ENCODE measurements around the gene CCDC154.

DNA sequence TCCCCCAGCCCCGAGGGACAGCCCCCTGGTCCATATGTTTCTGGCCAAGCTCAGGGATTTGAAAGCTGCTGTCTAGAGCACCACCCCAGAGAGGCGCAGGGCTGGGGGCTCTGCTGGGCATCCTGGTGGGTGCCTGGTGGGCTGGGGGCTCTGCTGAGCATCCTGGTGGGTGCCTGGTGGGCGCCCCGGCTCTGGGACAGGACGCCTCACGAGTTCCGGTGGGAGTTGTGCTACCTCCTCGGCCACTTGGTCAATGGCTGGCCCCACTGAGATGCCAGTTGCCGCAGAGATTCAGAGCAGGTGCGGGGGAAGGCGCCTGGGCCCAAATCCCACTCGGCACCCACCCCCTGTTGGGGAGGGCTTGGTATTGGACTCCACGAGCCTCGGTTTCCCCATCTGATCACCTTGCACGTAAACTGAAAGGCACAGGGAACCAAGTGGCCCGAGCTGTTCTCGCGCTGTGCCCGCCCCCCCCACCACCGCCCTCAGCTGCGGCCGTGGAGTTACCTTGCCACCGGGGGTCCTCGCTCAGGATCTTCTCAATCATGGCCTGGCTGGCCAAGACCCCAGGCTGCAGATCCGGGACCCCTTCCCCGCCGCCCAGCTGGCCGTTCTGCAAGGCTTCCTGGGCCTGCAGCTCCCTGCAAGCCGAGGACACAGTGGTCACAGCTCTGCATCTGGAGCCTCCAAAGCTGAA is 43.1 kb downstream of the CCDC154 start:
- TF ChIP-seq ELF4 (IDR thresholded peaks at IDR 0.05) (no peak), FOXK2 (IDR thresholded peaks at IDR 0.05) (no peak), PKNOX1 (IDR thresholded peaks at IDR 0.05) (no peak), ARNT (IDR thresholded peaks at IDR 0.05) (no peak), BHLHE40 (IDR thresholded peaks at IDR 0.05; ENCODE audit: borderline replicate concordance) (no peak), FOXM1 (IDR thresholded peaks at IDR 0.05; ENCODE audit: borderline replicate concordance) (no peak), SP1 (IDR thresholded peaks at IDR 0.05) (no peak), NFRKB (IDR thresholded peaks at IDR 0.05) (no peak), FOXA1 (IDR thresholded peaks at IDR 0.05) (no peak), HDGF (IDR thresholded peaks at IDR 0.05; ENCODE audit: borderline replicate concordance) (no peak), SUZ12 (IDR thresholded peaks at IDR 0.05) (no peak)

Data from HEK293T (cell line).